Measurements from ENCODE around the gene TRIM49.
"Not testable (repeated sequence)": the region's sequence is repeated elsewhere in the genome, so short reads cannot be mapped to it uniquely, and the experiment has no call there.

Gene TRIM49

GRCh38 chr11:89808475-89808874, at the start of gene TRIM49:
TSS of gene TRIM49 (minus strand) at chr11:89808575. CDS start at chr11:89804469, 4,106 bp downstream.
- DNase-seq, result not testable (repeated sequence)

GRCh38 chr11:89826694-89827093, 18.3 kb upstream of the TRIM49 start:
- DNase-seq, result not testable (repeated sequence)

- not testable (repeated sequence) for DNase-seq
Measured at GRCh38 chr11:89820008-89820407, 11.6 kb upstream of the TRIM49 start.

GRCh38 chr11:89813535-89813934, 5.2 kb upstream of the TRIM49 start:
- DNase-seq, result not testable (repeated sequence)

- not testable (repeated sequence) for DNase-seq
Measured at GRCh38 chr11:89787506-89788063, 20.8 kb downstream of the TRIM49 start.

GRCh38 chr11:89785726-89786125, 22.6 kb downstream of the TRIM49 start:
- not testable (repeated sequence) for DNase-seq

- not testable (repeated sequence) for DNase-seq
Measured at GRCh38 chr11:89750822-89751221, 57.6 kb downstream of the TRIM49 start.

All from GF-D8 (cell line).